CD4-positive, alpha-beta T cell (primary cell): ENCODE data around the gene RBM46. TPM values are rescaled to one million over a fixed set of nuclear protein-coding genes. Genes with fewer than 3 reads are reported as not detected.
"Not testable (repeated sequence)": the region's sequence is repeated elsewhere in the genome, so short reads cannot be mapped to it uniquely, and the experiment has no call there.

Source experiments
- ATAC-seq: fragments of 200-7000 bp; cut with Tn5 transposase; one replicate; pipeline ENCODE4 v1.10.0; 2022; ENCODE audit warnings: mild to moderate bottlenecking; ENCODE audit not compliant: poor library complexity
- CTCF ChIA-PET: fragments of 350-600 bp; sonication (Branson Sonifier 250); formaldehyde crosslinking; loops from one replicate; lab custom pipeline; 2021; ENCODE audit warnings: antibody characterized with exemption, inconsistent platforms; lab: Charles Lee
- POLR2A ChIA-PET: fragments of 350-600 bp; sonication (Branson Sonifier 250); formaldehyde crosslinking; loops from one replicate; lab custom pipeline; 2021; ENCODE audit warnings: antibody characterized with exemption, inconsistent platforms; lab: Charles Lee
- DNase-seq, 14 experiments: peaks; one replicate each; pipeline ENCODE4 v3.0.0-alpha.2; 2013 to 2020; ENCODE audit warnings: mixed read lengths in 2 of 14
- H3K27ac ChIP-seq, 2 donors: one replicate each; pipeline versions ENCODE4 v1.5.1 to v1.7.0; 2013; ENCODE audit warnings: low read length in 2 of 2, low read depth in 1 of 2, mild to moderate bottlenecking in 1 of 2
- H3K27me3 ChIP-seq, 2 experiments: 1 replicate in 1 of 2; 2 replicates in 1 of 2; pipeline versions ENCODE4 v1.6.1 to v1.7.0; 2013; ENCODE audit warnings: low read length in 2 of 2, control low read depth in 1 of 2, mild to moderate bottlenecking in 1 of 2, moderate library complexity in 1 of 2; ENCODE audit not compliant: insufficient read depth in 2 of 2, control insufficient read depth in 1 of 2
- H3K36me3 ChIP-seq: one replicate; pipeline ENCODE4 v1.6.1; 2013; ENCODE audit warnings: low read length, control low read depth; ENCODE audit not compliant: insufficient read depth
- H3K4me1 ChIP-seq: one replicate; pipeline ENCODE4 v1.6.1; 2013; ENCODE audit warnings: low read length, control low read depth; ENCODE audit not compliant: insufficient read depth
- H3K4me3 ChIP-seq: one replicate; pipeline ENCODE4 v1.5.1; 2013; ENCODE audit warnings: mild to moderate bottlenecking, low read length, moderate library complexity
- H3K9me3 ChIP-seq, 2 experiments: 1 replicate in 1 of 2; 2 replicates in 1 of 2; pipeline versions ENCODE4 v1.6.1 to v1.7.0; 2013; ENCODE audit warnings: low read length in 2 of 2, mild to moderate bottlenecking in 2 of 2, control low read depth in 1 of 2, moderate library complexity in 1 of 2; ENCODE audit not compliant: control insufficient read depth in 1 of 2, insufficient read depth in 1 of 2
- H3K27ac Mint-ChIP-seq: one replicate; pipeline ENCODE4 v1.8.0; 2020; ENCODE audit warnings: mixed read lengths
- H3K27me3 Mint-ChIP-seq: one replicate; pipeline ENCODE4 v1.8.0; 2021; ENCODE audit warnings: mixed read lengths
- H3K36me3 Mint-ChIP-seq: one replicate; pipeline ENCODE4 v1.8.0; 2021; ENCODE audit warnings: low read depth, mixed read lengths
- H3K4me1 Mint-ChIP-seq: one replicate; pipeline ENCODE4 v1.8.0; 2021; ENCODE audit warnings: low read depth, mixed read lengths
- H3K4me3 Mint-ChIP-seq: one replicate; pipeline ENCODE4 v1.8.0; 2020; ENCODE audit warnings: mild to moderate bottlenecking, mixed read lengths
- H3K9me3 Mint-ChIP-seq: one replicate; pipeline ENCODE4 v1.8.0; 2020; ENCODE audit warnings: mixed read lengths
- CTCF ChIP-seq: fragments of 200-600 bp; IDR thresholded peaks from one replicate; pipeline ENCODE4 v1.8.0; 2022; ENCODE audit warnings: antibody characterized with exemption, mild to moderate bottlenecking
- intact Hi-C, 2 experiments: fragments of 100-400 bp; cut with DNase I in 1 of 2; cut with micrococcal nuclease in 1 of 2; formaldehyde crosslinking; loops; one replicate each; pipeline versions ENCODE4 v1.15.1 to v1.9.0; 2023 to 2025; cut with DNase I, micrococcal nuclease
- total RNA-seq, 174 experiments: library from RNA in 2 of 174; stranded (reverse) in 2 of 174; gene quantifications; one replicate each; pipeline ENCODE4 v1.2.3 and lab custom pipeline; 2021 to 2026

Gene RBM46
- total RNA-seq, 2 experiments from 2014 or later, result not detected

- no peaks in the 10 kb centered on the region for H3K4me1 Mint-ChIP-seq
- Histone ChIP-seq H3K27me3 (no peaks in the 10 kb centered on the region), H3K27ac (no peak overlapping the region), H3K9me3 (peaks cover 4 to 6% of the 10 kb centered on the region in 2 experiments), H3K4me3 (no peak overlapping the region), H3K4me1 (no peaks in the 10 kb centered on the region), H3K36me3 (no peaks in the 10 kb centered on the region)
- H3K4me3 Mint-ChIP-seq, result no peak overlapping the region
- intact Hi-C loops, result no loop called here
- H3K36me3 Mint-ChIP-seq, result no peaks in the 10 kb centered on the region
- TF ChIP-seq CTCF, result no peak
- CTCF ChIA-PET, result interaction anchor here (0.6 kb wide), 1 partner anchor 11 kb away, joined by 3 read pairs; no protein-coding TSS in a partner anchor
- POLR2A ChIA-PET, result no interaction called here
- H3K27ac Mint-ChIP-seq, result no peak overlapping the region
- no peaks in the 10 kb centered on the region for H3K9me3 Mint-ChIP-seq
- no peaks in the 10 kb centered on the region for H3K27me3 Mint-ChIP-seq
- ATAC-seq (no peak), DNase-seq (no peak)
Measured at GRCh38 chr4:154872198-154872597, 91.1 kb downstream of the RBM46 start.

- H3K36me3 ChIP-seq, H3K9me3 ChIP-seq, H3K4me1 Mint-ChIP-seq, H3K36me3 Mint-ChIP-seq, H3K27ac Mint-ChIP-seq, CTCF ChIA-PET, H3K27me3 Mint-ChIP-seq, ATAC-seq, DNase-seq, H3K4me3 Mint-ChIP-seq, H3K27ac ChIP-seq, H3K27me3 ChIP-seq, H3K4me1 ChIP-seq, POLR2A ChIA-PET, H3K9me3 Mint-ChIP-seq, H3K4me3 ChIP-seq, intact Hi-C loops: not testable (repeated sequence)
Measured at GRCh38 chr4:154874049-154874448, 93.0 kb downstream of the RBM46 start.

DNA sequence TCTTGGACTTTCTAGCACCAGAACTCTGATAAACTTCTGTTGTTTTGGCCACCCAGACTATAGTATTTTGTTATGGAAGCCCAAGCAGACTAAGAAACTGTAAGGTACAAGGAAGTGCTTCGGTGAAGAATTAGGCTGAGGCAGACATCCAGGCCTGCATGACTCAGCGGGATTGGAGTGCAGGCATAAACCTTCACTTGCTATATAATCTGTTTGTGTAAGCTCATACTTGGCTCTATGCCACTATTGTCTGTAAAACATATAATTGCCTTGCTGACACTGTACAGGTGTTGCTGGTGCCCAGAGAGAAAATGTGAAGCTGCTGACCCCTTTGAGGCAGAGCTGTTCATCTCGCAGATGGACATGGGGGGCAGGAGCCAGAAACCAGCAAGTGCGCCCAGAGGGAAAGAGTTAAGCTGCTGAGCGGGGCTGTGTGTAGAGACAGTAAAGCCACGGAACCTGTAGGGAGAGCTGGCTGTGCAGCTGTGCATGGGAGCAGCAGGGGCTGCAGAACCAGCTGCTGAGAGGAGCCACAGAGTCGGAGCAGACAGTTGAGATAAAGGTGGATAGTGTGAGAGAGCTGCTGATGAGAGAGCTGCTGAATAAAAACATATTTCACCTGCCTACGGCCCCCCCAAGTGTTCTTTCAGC, 96.2 kb downstream of the RBM46 start:
- H3K9me3 Mint-ChIP-seq, result peaks cover 4% of the 10 kb centered on the region
- no peak for DNase-seq
- no peak overlapping the region for H3K4me3 Mint-ChIP-seq
- H3K9me3 ChIP-seq, result peaks cover 6 to 8% of the 10 kb centered on the region in 2 experiments
- no peak for ATAC-seq
- H3K27ac Mint-ChIP-seq, result no peak overlapping the region
- no peak overlapping the region for H3K4me3 ChIP-seq
- H3K4me1 ChIP-seq, result no peaks in the 10 kb centered on the region
- H3K36me3 ChIP-seq, result no peaks in the 10 kb centered on the region
- H3K27me3 Mint-ChIP-seq, result no peaks in the 10 kb centered on the region
- ChIA-PET CTCF (no interaction called here), POLR2A (no interaction called here)
- H3K27me3 ChIP-seq, result no peaks in the 10 kb centered on the region
- TF ChIP-seq CTCF, result no peak
- intact Hi-C loops, result no loop called here
- no peak overlapping the region for H3K27ac ChIP-seq
- no peaks in the 10 kb centered on the region for H3K4me1 Mint-ChIP-seq
- no peaks in the 10 kb centered on the region for H3K36me3 Mint-ChIP-seq

Other genes with a start within 250 kb of the RBM46 start
- 10 to 100 TPM; 41.1 to 44.8 TPM for gene PLRG1, start 230.9 kb upstream of the RBM46 start, total RNA-seq
- gene FGB, start 218.3 kb upstream of the RBM46 start, total RNA-seq, result not detected
- gene FGA, start 190.5 kb upstream of the RBM46 start, total RNA-seq, result not detected
- not detected for gene FGG, start 168.6 kb upstream of the RBM46 start, total RNA-seq
- not detected for gene LRAT, start 37.3 kb upstream of the RBM46 start, total RNA-seq